Testis (tissue), 3 donors: Measurements from ENCODE around the gene LHX2. TPM values are rescaled to one million over a fixed set of nuclear protein-coding genes. Genes with fewer than 3 reads are reported as not detected.

ENCODE experiments used
- DNase-seq: peaks from one replicate; pipeline ENCODE4 v3.0.0-alpha.2; 2019
- H3K27ac ChIP-seq, 2 donors: fragments of 200-600 bp; sonication (generic); one replicate each; pipeline ENCODE4 v1.5.1; 2019
- H3K27me3 ChIP-seq: fragments of 200-600 bp; sonication (generic); one replicate; pipeline ENCODE4 v1.5.1; 2019
- H3K36me3 ChIP-seq: fragments of 200-600 bp; sonication (generic); one replicate; pipeline ENCODE4 v1.5.1; 2017; ENCODE audit warnings: low read depth; ENCODE audit errors: missing control alignments
- H3K4me1 ChIP-seq: fragments of 200-600 bp; sonication (generic); one replicate; pipeline ENCODE4 v1.5.1; 2019
- H3K4me3 ChIP-seq, 2 donors: fragments of 200-600 bp; sonication (generic); one replicate each; pipeline ENCODE4 v1.5.1; 2017 to 2019
- H3K9me3 ChIP-seq: fragments of 200-600 bp; sonication (generic); one replicate; pipeline ENCODE4 v1.5.1; 2017
- POLR2A ChIP-seq: fragments of 450-650 bp; IDR thresholded peaks from one replicate; pipeline ENCODE4 v1.6.1; 2017; ENCODE audit warnings: antibody characterized with exemption, mild to moderate bottlenecking, moderate library complexity
- WGBS, 2 donors: methylation state at CpG; one replicate each; pipeline ENCODE4 v1.1.5; 2018; 5-methylcytosine and 5-hydroxymethylcytosine counted together
- intact Hi-C: fragments of 100-400 bp; cut with DNase I; formaldehyde crosslinking; loops from one replicate; pipeline ENCODE4 v1.15.1; 2023; ENCODE audit warnings: low total_unique reads
- polyA plus RNA-seq: library from polyadenylated mRNA; stranded (reverse); fragments of 350-450 nt; fragmentation: Illumina TruSeq; extraction: RNeasy Lipid Tissue Mini Kit (QIAGEN cat#74804); gene quantifications from one replicate; pipeline ENCODE4 v1.2.3, GENCODE V29; 2014; ENCODE audit warnings: low read depth, low replicate concordance; ENCODE audit not compliant: insufficient read depth
- total RNA-seq, 2 donors: library from RNA; depleted of rRNA; stranded (reverse); fragments of >200 nt; gene quantifications; one replicate each; pipeline ENCODE4 v1.2.3, GENCODE V29; 2016
- TF ChIP-seq, protein P1 (sequence below), 3 experiments: fragments of 450-650 bp in 2 of 3; fragments of 200-600 bp in 1 of 3; sonication (generic) in 1 of 3; IDR thresholded peaks; one replicate each; pipeline ENCODE4 v1.5.1; 2016 to 2019; ENCODE audit warnings: antibody characterized with exemption in 3 of 3, mild to moderate bottlenecking in 2 of 3, moderate library complexity in 1 of 3

The LHX2 gene
- total and polyA plus RNA-seq, 3 donors from 2014 or later: 2.0 to 5.1 (median 3.4) TPM

DNA sequence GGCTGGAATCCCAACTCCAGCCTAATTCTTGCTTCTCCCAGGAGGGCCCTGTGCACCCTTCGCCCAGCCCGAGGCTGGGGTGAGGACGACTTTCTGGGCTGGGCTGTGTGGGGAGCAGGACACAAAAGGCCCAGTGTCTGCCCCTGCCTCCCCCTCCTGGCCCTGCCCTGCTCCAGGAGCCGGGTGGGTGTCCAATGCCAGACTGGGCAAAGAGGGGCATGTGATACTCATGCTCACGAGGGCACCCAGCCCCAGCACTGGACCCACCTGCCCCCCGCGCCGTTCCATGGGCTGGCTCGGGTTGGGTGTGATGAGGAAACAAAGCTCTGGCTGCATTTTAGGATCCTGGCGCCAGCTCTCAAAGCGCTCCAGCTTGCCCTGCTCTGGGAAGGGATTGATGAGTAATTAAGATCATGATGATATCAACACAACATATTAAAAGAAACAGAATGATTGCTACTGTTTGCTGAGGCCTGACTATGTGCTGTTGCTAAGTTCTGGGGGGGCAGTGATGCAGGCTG is 30.7 kb downstream of the LHX2 start:
- H3K27me3 ChIP-seq: no peaks in the 10 kb centered on the region
- peaks cover 6% of the 10 kb centered on the region for H3K4me1 ChIP-seq
- intact Hi-C loops: loop anchor here (5.0 kb wide), 1 partner anchor 500 kb away; no protein-coding TSS in a partner anchor
- TF ChIP-seq POLR2A: no peak
- no peak overlapping the region for H3K4me3 ChIP-seq
- H3K27ac ChIP-seq: no peak overlapping the region
- H3K36me3 ChIP-seq: no peaks in the 10 kb centered on the region
- no peak for DNase-seq
- H3K9me3 ChIP-seq: no peaks in the 10 kb centered on the region
- WGBS, 2 donors: 74 to 77% methylated on average over 9 to 11 of the region's 11 CpGs

DNA sequence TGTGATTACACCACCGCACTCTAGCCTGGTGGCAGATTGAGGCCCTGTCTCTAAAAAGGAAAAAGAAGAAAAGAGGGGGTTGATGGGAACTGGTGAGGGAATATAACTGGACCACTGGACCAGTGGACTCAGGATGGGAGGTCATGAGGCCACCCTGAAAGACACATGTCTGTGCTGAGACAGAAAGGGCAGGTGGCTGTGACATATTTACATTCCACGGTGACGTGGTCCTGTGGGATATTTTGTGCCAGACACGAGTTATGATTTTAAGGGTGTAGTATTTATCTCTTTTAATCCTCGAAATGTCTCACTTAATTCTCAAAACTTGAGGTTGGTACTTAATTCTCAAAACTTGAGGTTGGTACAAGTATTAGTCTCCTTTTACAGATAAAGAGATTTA is 32.9 kb downstream of the LHX2 start:
- no peak overlapping the region for H3K27ac ChIP-seq
- no peaks in the 10 kb centered on the region for H3K36me3 ChIP-seq
- intact Hi-C loops: loop anchor here (5.0 kb wide), 1 partner anchor 502 kb away; no protein-coding TSS in a partner anchor
- DNase-seq: no peak
- TF ChIP-seq POLR2A: no peak
- TF ChIP-seq, protein P1, sequence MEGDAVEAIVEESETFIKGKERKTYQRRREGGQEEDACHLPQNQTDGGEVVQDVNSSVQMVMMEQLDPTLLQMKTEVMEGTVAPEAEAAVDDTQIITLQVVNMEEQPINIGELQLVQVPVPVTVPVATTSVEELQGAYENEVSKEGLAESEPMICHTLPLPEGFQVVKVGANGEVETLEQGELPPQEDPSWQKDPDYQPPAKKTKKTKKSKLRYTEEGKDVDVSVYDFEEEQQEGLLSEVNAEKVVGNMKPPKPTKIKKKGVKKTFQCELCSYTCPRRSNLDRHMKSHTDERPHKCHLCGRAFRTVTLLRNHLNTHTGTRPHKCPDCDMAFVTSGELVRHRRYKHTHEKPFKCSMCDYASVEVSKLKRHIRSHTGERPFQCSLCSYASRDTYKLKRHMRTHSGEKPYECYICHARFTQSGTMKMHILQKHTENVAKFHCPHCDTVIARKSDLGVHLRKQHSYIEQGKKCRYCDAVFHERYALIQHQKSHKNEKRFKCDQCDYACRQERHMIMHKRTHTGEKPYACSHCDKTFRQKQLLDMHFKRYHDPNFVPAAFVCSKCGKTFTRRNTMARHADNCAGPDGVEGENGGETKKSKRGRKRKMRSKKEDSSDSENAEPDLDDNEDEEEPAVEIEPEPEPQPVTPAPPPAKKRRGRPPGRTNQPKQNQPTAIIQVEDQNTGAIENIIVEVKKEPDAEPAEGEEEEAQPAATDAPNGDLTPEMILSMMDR (IDR thresholded peaks at IDR 0.05): no peak
- WGBS, 2 donors: 73 to 81% methylated on average over 5 of the region's 5 CpGs
- no peaks in the 10 kb centered on the region for H3K27me3 ChIP-seq
- H3K9me3 ChIP-seq: no peaks in the 10 kb centered on the region
- no peak overlapping the region for H3K4me3 ChIP-seq
- H3K4me1 ChIP-seq: peaks cover 6% of the 10 kb centered on the region

DNA sequence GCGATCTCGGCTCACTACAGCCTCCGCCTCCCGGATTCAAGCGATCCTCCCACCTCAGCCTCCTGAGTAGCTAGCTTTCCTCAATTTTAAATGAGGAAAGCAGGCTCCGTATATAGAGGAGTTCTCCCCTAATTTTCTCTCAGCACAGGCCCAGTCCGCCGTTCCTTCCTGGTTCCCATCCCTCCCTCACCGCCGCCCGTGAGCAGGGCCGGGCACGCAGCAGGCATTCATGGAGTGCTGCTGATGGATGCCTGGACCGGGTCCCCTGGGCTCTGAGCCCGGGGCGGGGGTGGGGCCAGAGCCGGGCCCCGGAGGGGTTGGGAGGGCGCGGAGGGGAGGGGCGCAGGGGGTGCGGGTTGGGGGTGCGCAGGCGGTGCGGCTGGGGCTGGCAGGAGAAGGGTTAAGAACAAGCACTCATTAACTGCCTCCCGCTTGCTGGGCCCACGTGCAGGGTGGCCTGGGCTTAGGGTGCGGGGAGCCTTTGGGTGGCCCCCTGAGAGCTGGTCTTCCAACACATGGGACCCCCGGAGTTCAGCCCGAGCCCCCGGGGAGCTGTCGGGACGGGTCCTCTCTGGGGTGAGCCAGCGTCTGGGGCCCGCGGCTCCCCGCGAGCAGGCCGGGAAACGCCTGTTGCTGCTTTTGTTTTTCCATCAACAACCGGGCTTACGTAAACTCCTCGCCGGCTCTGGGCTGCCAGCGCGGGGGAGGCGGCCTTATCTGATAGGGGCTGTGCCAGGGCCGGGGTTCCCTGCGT is 33.7 kb downstream of the LHX2 start:
- intact Hi-C loops: no loop called here
- no peaks in the 10 kb centered on the region for H3K27me3 ChIP-seq
- peaks cover 6% of the 10 kb centered on the region for H3K4me1 ChIP-seq
- no peak overlapping the region for H3K27ac ChIP-seq
- no peaks in the 10 kb centered on the region for H3K36me3 ChIP-seq
- WGBS, 2 donors: 7 to 33% methylated on average over 11 to 49 of the region's 49 CpGs
- H3K9me3 ChIP-seq: no peaks in the 10 kb centered on the region
- peak overlapping the region; percentile 32 to 49 for H3K4me3 ChIP-seq
- TF ChIP-seq, protein P1 (IDR thresholded peaks at IDR 0.05): no peak
- no peak for TF ChIP-seq POLR2A
- DNase-seq: peak; percentile 77

DNA sequence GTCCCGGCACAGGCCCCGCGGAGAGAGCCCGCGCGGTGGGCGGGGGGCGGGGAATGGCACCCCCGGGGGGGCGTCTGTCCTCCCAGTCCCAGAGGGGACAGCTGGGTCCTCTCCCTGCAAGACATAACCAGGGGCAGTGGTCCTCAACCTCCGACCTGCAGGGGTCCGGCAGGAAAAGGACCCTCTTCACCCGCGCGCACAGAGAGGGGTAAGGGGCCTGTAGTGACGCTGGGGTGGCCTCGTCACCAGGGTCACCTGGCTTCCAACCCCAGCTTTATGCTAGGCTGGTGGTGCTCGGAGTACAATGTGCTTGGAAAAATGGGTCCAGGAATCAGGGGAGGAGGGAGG is 34.2 kb downstream of the LHX2 start:
- intact Hi-C loops: no loop called here
- TF ChIP-seq, protein P1 (IDR thresholded peaks at IDR 0.05): no peak
- no peak for TF ChIP-seq POLR2A
- WGBS, 2 donors: 3 to 14% methylated on average over 8 to 18 of the region's 18 CpGs
- peaks cover 6% of the 10 kb centered on the region for H3K4me1 ChIP-seq
- peak overlapping the region; percentile 32 to 49 for H3K4me3 ChIP-seq
- no peaks in the 10 kb centered on the region for H3K27me3 ChIP-seq
- no peaks in the 10 kb centered on the region for H3K9me3 ChIP-seq
- DNase-seq: no peak
- H3K27ac ChIP-seq: no peak overlapping the region
- H3K36me3 ChIP-seq: no peaks in the 10 kb centered on the region

DNA sequence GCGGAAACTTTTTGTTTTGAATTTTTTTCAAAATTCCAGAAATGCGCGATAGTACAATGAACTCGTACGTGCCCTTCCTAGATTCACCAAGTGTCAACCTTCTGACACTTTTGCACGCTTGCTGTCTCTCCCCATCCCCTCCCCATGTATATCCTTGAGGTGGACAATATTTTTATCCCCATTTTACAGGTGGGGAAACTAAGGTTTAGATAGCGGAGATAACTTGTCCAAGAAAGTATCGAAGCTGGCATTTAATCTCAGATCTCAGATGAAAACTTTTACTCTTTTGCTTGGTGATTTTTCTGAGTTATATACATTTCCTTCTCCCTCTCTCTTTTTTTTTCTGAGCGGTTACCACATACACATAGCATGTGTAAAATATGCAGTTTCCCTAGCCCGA is 34.6 kb downstream of the LHX2 start:
- intact Hi-C loops: no loop called here
- WGBS, 2 donors: 37 to 38% methylated on average over 10 of the region's 10 CpGs
- no peak for DNase-seq
- peaks cover 3% of the 10 kb centered on the region for H3K4me1 ChIP-seq
- H3K27me3 ChIP-seq: no peaks in the 10 kb centered on the region
- H3K9me3 ChIP-seq: no peaks in the 10 kb centered on the region
- no peak overlapping the region for H3K27ac ChIP-seq
- TF ChIP-seq, protein P1 (IDR thresholded peaks at IDR 0.05): no peak
- TF ChIP-seq POLR2A: no peak
- H3K36me3 ChIP-seq: no peaks in the 10 kb centered on the region
- peak overlapping the region; percentile 32 to 49 for H3K4me3 ChIP-seq
